CD4-positive, alpha-beta T cell treated with Interleukin-2 at 100 ng/mL for 4 hours (primary cell): ENCODE results near the gene BCDIN3D.

Source experiments
- DNase-seq: peaks from one replicate; pipeline ENCODE4 v3.0.0-alpha.2; 2020; ENCODE audit warnings: low spot score

Gene BCDIN3D

DNA sequence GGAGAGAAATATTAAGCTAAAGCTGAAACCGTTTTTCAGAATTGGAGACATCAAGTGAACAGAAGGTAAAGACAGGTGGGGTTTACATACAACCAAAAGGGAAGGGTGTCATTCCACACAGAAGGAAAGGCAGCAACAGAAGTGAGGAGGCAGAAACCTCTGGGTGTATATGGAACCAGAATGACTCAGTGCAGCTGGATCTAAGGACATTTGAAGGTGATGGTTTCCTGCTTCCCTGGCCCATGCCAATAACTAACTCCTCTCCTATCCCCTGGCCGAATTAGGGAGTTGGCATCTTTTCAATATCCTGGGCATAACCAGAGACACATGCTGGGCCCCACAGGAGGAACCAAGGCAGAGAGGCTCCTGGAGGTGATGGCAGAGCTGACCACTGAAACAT lies 23.1 kb downstream of the BCDIN3D start:
- DNase-seq, result no peak

DNA sequence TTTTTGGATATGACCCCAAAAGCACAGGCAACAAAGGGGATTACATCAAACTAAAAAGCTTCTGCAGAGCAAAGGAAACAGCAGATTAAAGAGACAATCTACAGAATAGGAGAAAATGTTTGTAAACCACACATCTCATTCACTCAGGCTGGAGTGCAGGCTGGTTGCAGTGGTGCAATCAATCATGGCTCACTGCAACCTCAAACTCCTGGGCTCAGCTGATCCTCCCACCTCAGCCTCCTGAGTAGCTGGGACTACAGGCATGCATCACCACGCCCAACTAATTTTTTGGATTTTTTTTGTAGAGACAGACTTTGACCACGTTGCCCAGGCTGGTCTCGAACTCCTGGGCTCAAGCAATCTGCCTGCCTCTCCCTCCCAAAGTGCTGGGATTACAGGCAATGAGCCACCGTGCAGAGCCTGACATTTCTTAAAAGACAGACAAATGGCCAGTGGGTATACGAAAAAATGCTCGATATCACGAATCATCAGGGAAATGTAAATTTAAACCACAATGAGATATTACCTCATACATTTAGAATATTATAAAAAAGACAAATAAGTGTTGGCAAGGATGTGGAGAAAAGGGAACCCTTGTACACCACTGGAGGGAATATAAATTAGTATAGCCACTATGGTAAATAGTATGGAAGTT lies 24.5 kb downstream of the BCDIN3D start:
- no peak for DNase-seq

DNA sequence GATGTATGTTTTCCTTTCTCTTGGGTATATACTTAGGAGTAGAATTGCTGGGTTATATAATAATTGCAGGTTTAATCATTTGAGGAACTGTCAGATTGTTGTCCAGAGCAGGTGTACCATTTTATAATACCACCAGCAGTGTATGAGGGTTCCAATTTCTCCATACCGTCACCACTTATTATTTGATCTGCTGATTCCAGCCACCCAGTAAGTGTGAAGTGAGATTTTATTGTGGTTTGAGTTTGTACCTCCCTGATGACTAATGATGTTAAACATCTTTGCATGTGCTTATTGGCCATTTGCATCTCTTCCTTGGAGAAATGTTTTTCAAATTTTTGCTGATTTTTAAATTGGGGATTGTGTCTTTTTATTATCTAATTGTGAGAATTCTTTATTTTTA lies 29.8 kb downstream of the BCDIN3D start:
- DNase-seq, result no peak

DNA sequence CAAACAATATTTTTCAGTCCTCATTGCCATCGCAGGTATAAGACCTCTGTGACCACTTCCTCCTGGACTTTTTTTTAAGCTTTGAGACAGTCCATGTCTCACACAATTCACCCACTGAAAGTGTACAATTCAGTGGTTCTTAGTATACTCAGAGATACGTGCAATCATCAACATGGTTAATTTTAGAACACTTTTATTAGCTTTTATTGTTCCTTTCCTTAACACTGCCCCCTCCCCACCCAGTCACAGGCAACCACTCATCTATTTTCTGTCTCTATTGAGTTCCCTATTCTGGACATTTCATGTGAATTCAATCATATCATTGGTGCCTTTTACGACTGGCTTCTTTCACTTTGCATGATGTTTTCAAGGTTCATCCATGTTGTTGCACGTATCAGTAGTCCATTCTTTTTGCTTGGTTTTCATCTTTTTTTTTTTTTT lies 30.9 kb downstream of the BCDIN3D start:
- DNase-seq, result no peak

DNA sequence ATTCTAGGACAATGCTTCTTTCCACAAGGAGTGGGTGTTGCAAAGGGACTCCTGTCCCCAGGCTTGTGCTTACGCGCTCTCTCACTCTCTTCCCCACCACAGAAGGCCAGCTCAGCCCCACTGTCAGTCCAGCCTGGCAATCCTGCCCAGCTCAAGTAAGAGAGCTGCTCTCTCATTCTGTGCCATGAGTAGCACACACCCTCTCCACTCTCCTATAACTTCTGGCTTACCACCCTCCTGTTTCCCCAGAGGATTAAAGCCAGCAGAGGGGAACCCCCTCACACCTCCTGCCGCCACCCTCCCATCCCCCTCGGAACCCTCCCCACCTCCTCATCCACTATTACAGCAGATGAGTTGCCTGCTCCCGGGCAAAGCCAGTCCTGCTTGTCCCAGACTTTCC lies 31.8 kb downstream of the BCDIN3D start:
- DNase-seq, result no peak

DNA sequence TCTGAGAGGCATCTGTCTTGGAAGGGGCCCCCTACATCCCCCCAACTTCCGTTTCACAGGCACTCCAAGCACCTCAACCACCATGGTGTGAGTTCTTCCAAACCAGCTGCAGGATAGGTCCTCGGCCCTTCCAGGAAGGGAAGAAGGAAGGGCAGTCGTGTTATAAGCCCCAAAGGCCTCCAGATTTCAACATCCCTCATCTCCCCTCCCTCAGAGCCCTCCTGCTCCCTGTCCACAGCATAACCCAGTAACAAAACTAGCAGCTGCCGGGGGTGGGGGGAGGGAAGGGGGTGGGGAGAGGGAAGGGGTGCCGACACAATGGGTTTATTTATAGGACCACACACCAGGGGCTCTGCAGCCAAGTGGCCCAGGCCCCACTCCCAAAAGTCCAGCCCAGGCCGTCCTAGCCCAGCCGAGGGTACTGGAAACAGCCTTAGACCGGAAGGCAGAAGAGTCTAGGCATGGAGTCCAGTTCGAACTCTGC lies 33.0 kb downstream of the BCDIN3D start:
- DNase-seq, result no peak

DNA sequence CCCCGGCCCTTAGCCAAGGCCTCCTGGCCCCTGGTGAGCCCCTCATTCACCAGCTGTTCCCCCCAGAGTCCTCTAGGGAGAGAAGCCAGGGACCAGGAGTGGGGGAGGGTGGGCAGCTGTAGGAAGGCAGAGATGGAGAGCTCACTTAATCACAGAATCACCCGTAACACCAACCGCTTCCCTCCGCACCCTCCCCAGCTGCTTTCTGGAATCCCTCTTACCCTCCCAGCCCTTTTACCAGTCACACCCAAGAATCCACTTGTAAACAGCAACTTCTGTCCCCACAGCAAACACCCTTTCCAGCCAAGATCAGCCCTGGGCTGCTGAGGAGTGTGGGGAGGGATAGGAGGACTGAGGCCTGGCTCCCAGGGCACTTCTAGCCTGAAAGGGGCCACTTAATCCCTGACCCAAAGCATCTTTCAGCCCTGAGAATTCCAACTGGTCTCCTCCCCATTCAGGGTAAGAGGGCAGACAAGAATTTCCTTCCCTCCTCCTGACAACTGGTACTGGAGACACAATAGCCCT lies 33.5 kb downstream of the BCDIN3D start:
- no peak for DNase-seq

DNA sequence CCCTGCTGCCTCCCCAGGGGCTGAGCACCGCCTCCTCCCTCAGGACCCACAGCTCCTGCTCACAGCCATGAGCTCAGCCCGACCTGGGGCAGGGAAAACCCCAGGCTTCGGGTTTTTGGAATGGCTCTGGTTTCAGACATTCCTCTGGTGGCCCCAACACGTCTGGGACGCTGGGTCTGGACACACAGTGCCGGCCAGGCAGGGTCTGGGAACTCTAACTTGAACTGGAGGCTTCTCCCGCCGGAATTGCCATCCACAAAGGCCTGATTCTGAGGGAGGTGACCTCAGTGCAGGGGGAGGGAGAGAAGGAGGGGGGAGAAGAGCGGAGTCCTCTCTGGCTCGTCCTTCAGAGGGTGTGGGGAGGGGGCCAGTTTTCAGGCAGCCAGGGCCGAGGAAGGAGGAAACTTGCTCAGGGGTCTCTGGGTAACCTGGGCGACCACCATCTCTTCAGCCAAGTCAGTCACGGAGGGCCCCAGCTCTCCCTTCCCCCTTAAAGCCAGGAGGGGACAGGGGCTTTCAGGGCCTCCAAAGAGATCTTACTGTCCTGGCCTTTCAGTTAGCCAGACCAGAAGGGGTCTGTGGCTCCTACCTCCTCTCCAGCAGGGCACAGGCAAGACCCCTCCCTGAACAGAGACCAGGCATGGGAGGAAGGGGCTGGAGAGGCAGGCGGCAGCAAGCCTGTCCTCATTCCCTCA lies 34.1 kb downstream of the BCDIN3D start:
- DNase-seq, result no peak

DNA sequence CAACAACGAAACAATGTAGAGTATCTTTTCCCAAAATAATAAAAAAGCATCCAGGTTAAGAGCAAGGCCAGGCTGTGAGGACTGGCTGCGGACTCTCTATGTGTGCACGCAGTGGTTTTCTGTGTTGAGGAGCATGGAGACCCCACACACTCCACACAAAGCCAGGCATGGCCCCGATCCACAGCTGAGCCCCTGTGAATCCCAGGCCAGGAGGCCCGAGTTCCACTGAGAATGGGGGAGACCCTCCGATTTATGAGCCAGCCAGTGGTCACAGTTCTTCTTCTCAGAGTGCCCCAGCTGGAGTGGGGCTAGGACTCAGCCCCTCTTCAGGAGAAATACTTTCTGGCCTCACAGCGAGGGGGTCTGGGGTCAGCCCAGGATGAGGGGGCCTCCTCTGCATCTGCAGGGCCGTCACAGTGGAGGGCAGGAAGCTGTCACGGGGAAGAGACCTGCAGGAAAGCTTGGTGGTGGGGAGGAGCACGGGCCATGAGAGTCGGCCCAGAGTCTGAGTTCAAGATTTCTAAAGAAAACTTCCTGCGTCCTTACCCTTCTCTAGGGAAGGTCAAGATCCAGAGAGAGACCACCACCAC lies 34.8 kb downstream of the BCDIN3D start:
- no peak for DNase-seq

DNA sequence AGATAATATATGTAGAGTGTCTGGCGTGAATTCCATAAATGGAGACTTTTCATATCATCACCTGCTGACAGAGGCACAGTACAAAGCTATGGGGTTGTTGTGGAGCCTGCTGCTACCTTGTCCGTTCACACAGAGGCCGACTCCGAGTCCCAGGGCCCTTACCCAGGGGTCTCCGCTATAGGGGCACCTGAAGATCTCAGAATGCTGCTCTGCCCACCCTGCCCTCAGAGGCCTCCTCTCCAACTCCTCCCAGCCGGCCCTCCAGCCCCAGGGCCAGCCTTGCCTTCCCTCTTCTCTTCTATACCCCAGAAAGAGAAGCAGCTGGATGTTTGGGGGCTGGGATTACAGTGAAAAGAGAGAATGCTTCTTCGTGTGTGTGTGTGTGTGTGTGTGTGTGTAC lies 36.0 kb downstream of the BCDIN3D start:
- no peak for DNase-seq

DNA sequence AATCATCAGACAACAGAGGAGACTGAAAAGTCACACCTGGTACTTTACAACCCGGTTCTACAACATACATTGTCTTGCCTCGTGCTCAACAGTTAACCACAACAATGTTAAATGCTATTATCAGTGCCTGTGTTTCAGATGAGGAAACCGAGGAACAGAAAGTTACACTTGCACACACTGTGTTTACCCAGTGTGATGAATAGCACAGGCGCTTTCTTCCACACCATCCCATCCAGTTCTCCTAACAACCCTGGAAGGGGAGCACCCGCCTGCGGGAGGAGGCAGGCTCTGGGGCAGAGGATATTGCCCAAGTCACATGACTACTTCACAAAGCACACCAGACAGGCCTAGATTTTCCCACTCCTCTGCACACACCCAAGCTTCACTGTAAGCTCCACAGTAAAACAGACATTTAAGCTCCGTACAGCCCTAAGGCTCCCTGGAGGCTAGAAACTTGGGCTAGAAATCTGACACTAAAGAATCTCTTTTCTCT lies 36.5 kb downstream of the BCDIN3D start:
- DNase-seq, result no peak

DNA sequence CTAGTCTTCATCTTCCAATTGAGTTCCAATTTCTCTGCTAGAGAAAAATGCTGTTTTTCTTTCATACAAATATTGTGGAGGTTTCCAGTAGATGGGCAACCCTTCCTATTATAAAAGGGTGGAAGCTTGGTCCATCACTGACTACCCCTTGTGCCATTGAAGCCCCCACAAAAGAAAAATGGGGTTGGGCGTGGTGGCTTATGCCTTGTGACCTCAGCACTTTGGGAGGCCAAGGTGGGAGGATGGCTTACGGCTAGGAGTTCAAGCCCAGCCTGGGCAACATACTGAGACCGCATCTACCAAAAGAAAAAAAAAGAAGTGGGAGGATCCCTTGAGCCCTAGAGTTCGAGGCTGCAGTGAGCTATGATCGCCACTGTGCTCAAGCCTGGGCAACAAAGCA lies 37.5 kb downstream of the BCDIN3D start:
- DNase-seq, result no peak

DNA sequence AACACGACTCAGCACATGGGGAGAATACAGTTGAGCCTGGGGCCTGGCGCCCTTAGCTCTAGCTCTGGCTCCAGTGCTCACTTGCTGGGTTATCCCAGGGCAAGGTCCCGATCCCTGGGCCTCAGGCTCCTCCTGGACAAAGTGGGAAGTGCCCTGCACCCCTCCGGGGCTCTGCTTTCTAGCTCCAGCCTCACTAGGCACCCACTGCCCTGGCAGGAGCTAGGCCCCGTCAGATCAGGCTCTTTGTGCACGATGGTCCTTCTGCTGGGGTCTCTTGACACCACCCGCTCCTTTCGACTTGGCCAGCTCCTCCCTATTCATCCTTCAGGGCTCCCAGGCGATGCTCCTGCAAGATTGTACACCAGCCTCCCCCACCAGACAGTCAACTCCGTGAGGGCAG lies 38.1 kb downstream of the BCDIN3D start:
- no peak for DNase-seq

DNA sequence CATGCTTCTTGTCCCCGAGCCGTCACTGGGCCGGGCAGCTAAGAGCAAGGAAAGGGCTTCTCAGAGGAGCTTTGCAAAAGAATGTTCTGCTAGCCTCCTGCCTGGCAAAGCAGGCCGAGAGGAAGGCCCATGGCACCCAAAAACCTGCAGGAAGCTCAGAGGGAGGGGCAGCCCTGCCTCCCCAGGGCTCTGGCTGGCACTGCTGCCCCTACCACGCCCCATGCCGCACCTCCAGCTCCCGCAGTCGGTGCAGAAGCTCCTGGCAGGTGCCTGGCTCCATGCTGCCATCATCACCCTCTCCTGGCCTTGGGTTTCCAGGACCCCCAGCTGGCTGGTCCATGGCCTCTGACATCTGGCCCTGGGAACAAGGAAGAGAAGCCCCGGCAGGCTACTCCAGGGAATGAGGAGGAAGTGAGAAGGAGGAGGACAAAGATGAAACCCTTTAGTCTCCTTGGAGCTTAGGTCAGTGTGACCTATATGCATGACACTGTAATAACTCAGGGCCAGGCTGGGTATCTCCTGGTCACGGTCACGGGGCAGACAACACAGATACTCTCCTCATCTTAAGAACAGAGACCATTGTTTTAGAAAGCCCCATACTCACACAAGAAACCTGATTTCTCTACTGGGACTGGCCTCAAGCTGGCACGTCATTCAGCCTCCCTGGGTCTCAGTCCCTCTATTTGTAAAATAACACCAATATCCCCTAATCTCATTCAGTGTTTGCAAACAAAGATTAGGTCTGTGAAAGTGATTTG lies 39.0 kb downstream of the BCDIN3D start:
- DNase-seq, result no peak

DNA sequence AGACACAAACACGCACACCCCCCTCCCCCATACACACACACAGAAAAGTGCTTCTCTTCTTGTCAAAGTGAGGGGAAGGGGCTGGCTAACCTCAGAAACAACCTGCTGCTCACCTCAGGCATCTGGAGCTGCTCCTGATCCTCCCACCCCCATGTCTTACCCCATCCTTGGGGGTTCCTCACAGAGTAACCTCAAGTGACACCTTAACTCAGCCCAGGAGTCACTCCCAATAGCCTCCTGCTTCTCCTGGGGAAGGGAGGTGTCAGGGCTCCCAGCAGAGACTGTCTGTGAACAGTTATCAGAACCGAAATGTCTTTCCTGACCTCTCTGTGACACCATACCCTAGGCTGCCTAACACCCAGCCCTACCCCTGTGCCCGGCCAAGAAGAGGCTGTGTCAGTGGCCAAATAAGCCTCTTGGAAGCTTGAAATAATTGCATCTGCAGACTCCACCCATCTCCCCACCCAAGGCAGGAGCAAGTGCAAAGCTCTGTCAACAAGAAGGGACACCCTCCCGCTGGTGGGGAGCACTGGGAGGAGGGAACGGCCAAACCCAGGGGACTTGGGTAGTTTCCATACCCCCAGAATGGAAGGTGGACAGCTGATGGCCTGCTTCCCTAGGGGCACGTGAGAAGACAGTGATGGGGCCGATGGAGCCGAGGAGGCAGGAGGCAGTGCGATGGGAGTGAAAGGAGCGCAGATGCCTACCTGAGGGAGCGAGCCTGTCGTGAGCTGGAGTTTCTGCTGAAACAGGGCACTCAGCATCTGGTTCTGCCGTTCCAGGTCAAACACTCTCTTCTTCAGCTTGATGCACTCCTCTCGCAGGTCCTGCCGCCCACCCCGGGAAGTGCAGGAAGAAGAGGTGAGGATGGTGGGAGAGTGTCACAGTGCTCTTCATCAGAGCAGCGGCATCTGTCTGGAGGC lies 41.5 kb downstream of the BCDIN3D start:
- DNase-seq, result no peak

DNA sequence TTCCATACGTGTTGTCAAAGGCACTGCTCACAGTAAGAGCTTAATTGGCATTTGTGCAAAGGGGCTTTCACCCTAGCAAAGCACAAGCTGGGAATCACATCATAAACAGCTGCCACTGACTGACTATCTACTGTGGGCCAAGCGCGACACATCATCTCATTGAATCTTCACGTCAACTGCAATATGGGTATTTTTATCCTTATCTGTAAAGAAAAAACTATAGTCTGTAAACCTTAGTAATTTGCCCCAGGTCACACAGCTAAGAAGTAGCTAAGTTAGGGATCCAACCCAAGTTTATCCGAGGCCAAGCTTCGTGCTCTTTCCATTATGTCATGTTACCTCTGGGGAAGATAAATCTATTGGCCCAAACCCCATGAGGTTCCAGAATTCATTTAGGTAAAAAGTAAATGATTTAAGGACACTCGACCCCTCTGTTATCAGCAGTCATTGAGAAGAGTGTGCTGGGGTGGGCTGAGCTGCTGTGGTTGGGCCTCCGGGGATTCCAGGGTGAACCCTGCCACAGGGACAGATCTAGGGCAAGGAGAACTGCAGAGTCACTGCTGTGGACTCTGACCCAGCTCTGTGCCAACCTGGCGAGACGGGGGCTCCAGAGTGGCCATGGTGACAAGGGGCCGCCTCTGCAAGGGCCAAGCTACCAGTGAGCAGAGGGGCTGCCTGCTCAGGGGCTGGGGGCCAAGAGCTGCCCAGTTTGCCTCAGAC lies 42.3 kb downstream of the BCDIN3D start:
- no peak for DNase-seq

DNA sequence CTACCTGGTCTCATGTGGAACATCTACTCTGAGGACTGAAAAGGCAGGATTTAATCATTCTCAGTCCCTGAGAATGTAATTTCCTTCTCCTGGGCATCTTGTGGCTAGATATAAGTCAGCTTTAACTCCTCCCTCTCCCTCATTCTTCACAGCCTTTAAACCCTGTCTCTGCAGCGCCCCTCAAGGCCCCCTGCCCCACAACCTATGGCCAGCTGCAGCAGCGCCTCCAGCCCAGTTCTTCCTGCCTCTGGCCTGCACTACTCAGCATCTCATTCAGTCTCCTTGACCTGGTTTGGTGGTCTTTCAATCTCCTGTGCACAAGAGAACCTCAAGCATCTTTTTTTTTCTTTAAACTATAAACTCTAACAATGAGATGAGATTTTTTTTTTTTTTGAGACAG lies 44.0 kb downstream of the BCDIN3D start:
- no peak for DNase-seq

DNA sequence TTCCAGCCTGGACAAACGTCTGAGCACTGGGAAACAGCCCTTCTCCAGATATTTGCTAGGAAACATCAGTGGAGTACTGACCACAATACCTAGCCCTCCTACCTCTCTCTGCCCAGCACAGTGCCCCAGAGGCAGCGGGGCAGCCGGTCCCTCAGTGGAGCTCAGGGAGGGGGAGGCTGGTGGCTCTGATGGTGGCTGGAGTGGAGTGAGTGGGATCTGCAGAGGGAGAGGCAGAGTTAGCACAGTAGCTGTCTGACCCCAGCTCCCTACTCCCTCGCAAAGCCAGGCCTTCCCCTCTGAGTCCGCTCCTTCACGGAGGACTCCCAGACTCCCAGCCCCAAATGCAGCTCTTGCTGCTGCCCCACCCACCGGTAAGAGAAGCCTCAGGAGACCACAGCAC lies 44.7 kb downstream of the BCDIN3D start:
- no peak for DNase-seq

DNA sequence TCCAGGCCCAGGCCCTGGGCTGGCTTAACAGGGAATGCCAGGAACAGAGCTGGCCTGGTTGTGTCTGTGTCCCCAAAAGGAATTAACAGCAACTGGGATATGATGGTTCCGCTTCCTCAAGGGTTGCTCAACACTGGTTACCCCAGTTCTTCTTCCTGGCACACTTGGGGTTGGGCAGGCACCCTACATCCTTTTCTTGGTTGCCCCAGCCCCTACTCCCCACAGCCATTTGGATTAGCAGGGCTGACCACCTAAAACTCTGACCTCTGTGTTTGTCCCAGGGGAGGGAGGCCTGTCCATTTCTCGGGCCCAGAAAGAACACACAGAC lies 45.5 kb downstream of the BCDIN3D start:
- no peak for DNase-seq

DNA sequence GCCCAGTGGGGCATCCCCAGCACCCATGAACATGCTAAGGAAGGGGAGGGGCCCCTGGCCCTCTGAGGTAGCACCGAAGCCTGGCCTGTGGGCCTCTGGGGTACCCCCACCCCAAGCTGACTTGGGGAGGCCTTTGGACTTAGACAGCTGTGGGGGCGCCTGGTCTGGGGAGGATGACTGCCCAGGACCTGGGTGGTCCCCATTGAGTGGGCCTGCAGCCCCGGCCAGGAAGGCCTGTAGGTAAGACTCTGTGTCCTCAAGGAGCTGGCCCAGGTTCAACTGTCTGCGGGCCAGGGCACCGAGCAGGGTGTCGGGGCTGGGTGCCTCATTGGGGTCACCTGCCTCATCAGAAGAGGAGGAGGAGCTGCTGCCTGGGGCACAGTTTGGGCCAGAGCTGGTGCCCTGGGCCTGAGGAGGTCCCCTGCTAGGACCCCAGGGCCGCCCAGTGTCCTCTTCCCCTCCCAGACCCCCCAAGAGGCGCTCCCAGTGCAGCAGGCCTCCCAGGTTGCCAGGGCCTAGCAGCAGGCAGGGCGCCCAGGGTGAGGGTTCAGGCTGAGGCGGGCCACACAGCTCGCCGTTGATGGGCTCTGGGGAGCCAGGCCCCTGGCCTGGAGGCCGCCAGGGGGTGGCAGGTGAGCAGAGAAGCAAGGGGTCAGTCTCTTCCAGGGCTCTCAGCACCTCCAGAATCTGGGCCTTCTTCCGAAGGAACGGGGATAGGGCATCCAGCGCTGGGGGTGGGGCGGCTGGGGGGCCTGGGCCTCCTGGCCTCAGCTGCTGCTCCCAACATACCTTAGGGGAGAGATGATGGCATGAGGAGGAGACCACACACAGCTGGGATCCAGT lies 46.1 kb downstream of the BCDIN3D start:
- DNase-seq, result no peak
